Activated CD4-positive, alpha-beta T cell treated with anti-CD3 and anti-CD28 coated beads for 1 hour (primary cell): ENCODE measurements around the gene CFAP299.
"Not testable (repeated sequence)": the region's sequence is repeated elsewhere in the genome, so short reads cannot be mapped to it uniquely, and the experiment has no call there.

Experiments
- DNase-seq: peaks from one replicate; pipeline ENCODE4 v3.0.0-alpha.2; 2020

Gene CFAP299

GRCh38 chr4:80614319-80614718 lies 278.8 kb downstream of the CFAP299 start:
- DNase-seq = no peak

GRCh38 chr4:80615099-80615498 lies 279.6 kb downstream of the CFAP299 start:
- DNase-seq = no peak

- DNase-seq = no peak
Observed at GRCh38 chr4:80619070-80619674, 283.6 kb downstream of the CFAP299 start.

GRCh38 chr4:80631861-80632260 lies 296.3 kb downstream of the CFAP299 start:
- no peak for DNase-seq

GRCh38 chr4:80637190-80637589 lies 301.7 kb downstream of the CFAP299 start:
- DNase-seq = no peak

- no peak for DNase-seq
Observed at GRCh38 chr4:80646061-80646460, 310.5 kb downstream of the CFAP299 start.

- DNase-seq = no peak
Observed at GRCh38 chr4:80655662-80656061, 320.1 kb downstream of the CFAP299 start.

GRCh38 chr4:80670118-80670517 lies 334.6 kb downstream of the CFAP299 start:
- DNase-seq = not testable (repeated sequence)

GRCh38 chr4:80678413-80678812 lies 342.9 kb downstream of the CFAP299 start:
- no peak for DNase-seq

GRCh38 chr4:80680934-80681333 lies 345.4 kb downstream of the CFAP299 start:
- DNase-seq = no peak

- no peak for DNase-seq
Observed at GRCh38 chr4:80685214-80685613, 349.7 kb downstream of the CFAP299 start.

GRCh38 chr4:80687736-80688135 lies 352.2 kb downstream of the CFAP299 start:
- DNase-seq = not testable (repeated sequence)

- DNase-seq = no peak
Observed at GRCh38 chr4:80694171-80694570, 358.6 kb downstream of the CFAP299 start.

- DNase-seq = no peak
Observed at GRCh38 chr4:80705311-80705710, 369.8 kb downstream of the CFAP299 start.

- DNase-seq = no peak
Observed at GRCh38 chr4:80709082-80709869, 373.7 kb downstream of the CFAP299 start.

GRCh38 chr4:80710748-80711451 lies 375.4 kb downstream of the CFAP299 start:
- DNase-seq = no peak

GRCh38 chr4:80711956-80712355 lies 376.4 kb downstream of the CFAP299 start:
- no peak for DNase-seq

GRCh38 chr4:80713409-80713808 lies 377.9 kb downstream of the CFAP299 start:
- no peak for DNase-seq

GRCh38 chr4:80717204-80717603 lies 381.7 kb downstream of the CFAP299 start:
- no peak for DNase-seq

GRCh38 chr4:80726471-80726870 lies 390.9 kb downstream of the CFAP299 start:
- DNase-seq = no peak

- DNase-seq = no peak
Observed at GRCh38 chr4:80730158-80730557, 394.6 kb downstream of the CFAP299 start.

GRCh38 chr4:80731436-80731835 lies 395.9 kb downstream of the CFAP299 start:
- DNase-seq = no peak

- no peak for DNase-seq
Observed at GRCh38 chr4:80732010-80732409, 396.5 kb downstream of the CFAP299 start.

GRCh38 chr4:80740375-80740774 lies 404.8 kb downstream of the CFAP299 start:
- no peak for DNase-seq
